T-helper 9 cell (primary cell): Measurements from ENCODE around the gene YTHDF1.
"Not testable (repeated sequence)": the region's sequence is repeated elsewhere in the genome, so short reads cannot be mapped to it uniquely, and the experiment has no call there.

Experiments
- DNase-seq: peaks from one replicate; pipeline ENCODE4 v3.0.0-alpha.2; 2020

YTHDF1 gene

DNA sequence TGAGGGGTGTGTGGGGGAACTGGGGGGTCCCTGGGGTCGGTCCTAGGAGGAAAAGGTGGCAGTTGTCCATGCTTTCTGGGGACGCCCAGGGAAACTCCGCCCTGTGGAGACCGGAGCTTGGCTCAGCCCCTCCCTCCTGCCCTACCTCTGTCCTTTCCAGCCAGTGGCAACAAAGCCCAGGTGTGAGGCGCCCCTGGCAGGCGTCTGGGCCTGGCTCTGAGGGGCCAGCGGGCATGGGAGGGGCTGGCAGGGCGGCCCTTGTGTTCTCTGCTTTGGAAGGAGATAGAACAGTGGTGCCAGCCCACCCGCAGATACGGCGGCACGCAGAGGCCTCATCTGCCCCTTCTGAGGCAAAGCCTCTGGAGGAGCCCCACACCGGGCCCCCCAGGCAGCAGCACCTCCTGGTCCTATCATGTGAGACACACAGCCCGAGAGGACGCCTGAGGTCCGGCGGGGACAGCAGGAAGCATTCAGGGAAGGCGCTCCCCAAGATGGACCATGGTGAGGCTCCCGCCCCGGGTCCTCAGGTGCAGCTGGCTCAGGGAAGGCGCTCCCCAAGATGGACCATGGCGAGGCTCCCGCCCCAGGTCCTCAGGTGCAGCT, 47.9 kb downstream of the YTHDF1 start:
- no peak for DNase-seq

DNA sequence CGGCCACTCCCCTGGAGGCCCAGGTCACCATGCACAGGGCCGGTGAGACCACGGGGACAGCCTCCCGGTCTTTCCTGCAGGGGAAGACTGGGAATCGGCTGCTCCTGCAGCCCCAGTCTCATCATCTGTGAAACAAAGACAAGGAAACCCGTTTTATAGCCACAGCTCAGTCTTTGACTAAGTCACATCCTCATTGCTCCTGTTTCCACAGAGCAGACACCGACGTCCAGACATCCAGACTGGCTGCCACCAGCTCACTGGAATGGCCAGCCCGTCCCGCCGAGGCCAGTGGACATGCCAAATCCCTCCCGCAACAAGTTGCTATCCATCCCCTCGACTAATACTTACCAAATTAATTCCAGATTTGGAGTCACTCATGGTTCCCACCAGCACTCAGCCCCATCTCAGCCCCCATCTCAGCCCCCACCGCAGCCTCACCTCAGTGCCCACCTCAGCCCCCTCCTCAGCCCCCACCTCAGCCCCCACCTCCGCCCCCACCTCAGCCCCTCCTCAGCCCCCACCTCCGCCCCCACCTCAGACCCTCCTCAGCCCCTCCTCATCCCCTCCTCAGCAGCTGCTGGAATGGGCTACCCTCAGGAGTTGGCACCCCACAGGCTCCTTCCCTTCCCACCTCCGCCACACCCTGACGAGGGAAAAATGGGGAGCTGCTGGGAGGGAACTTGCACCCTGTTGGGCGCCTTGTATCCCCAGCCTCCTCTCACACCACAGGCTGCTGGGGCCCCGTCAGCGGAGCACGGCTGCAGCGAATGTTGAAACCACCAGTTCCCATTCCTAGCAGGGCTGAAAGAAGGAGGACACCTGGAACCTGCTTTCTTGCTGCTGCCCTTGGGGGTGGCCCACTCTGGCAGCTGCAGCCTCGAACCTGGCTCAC, 48.7 kb downstream of the YTHDF1 start:
- DNase-seq = no peak

- no peak for DNase-seq
These were observed 49.5 kb downstream of the YTHDF1 start for GRCh38 chr20:63166193-63167020.

DNA sequence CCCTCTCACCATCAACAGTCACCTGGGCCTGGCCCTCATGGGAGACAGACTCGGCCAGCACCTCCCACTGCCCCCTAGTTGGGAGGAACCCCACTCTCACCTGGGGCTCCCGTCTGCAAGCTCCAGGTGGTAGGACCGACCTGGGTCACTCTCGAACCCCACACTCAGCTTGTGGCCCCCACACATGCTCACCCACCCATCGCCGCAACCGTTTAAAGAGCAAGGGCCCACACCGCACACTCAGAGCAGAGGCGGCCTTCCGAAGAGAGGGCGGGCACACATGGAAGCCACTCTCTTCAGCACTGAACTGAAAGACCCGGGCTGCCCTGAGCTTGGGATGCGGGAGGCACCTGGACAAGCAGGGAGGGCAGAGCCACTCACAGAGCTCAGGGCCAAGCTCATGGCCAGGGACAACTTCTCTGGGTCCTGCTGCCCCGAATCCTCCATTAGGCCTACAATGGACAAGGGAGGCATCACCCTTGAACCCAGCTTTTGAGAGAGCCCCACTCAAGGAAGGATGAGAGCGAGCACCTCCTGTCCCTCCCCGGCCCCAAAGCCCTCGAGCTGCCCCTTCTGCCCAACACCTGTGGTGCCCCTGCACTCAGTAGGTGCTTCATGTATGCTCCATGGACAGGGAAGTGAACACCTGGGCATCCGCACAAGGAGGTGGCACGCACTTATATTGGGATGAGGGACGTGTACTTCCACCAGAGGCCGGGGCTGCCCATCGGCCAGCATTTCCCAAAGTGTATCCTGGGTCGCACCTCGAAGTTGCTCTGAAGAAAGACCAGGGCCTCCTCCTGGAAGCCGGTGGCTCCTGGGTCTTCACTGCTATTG, 50.4 kb downstream of the YTHDF1 start:
- no peak for DNase-seq

DNA sequence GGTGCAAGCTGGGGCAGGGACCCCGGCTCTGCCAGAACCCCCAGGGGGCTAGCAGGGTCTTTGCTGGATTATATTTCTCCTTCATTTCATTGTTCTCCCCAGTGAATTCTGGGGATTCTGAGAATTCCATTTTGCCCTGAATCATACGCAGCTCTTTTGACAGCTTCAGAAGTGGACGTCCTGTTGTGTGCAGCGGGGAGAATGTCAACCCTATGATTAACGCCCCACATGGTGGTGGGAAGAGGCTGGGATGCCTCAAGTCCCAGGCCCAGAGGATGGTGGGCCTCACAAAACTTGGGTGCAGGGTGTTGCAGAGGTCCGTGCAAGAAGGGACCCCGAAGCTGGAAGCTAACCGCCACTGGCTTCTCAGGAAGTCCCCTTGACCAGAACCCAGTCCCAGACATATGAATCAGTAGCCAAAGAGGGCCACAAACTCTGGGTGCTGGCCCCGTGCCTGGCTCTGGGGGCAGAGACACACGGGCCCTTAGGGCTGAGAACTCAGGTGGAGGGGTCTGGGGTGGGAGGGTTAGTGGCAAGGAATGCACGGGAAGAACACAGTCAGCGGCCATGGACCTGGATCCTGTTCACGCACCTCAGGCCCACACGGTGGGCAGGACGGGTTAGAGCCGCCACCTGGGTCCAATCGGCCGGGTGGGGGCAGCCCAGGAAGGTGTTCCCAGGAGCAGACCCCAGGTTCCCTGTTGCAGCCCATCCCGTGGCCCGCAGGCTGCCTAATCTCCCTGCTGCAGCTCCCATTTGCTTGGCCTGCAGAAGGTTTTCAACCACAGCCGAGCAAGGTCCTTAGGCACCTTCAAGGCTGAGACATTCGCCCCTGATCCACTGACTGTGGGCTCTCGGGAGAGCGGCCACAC, 51.2 kb downstream of the YTHDF1 start:
- DNase-seq = no peak

GRCh38 chr20:63163596-63164483, 52.1 kb downstream of the YTHDF1 start:
- DNase-seq = no peak

GRCh38 chr20:63163171-63163570, 52.8 kb downstream of the YTHDF1 start:
- no peak for DNase-seq

DNA sequence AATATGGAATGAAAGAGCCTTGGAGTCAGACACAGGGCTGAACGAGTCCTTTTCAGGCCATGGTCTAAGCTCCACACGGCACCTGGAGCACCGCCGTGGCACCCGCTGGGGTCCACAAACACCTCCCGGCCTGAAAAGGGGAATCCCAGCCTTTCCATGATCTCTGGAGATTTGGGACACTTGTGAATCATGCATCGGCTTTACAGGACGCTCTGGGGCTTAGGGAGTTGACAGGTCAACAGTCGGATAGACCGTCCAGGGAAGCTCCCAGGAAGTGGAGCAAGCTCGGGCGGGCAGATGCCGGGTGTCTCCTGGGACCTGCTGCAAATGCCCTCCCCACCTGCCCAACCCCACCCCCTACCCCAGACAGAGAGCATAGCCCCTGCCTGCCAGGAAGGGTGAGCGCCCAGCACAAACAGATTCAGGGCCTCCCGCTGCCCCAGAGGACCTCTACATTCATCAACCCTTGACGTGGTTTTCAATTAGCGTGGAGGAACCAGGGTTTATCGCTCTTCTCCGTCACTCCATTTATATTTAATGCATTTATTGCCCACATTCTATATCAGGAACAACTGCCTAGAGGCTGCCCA, 53.6 kb downstream of the YTHDF1 start:
- no peak for DNase-seq

DNA sequence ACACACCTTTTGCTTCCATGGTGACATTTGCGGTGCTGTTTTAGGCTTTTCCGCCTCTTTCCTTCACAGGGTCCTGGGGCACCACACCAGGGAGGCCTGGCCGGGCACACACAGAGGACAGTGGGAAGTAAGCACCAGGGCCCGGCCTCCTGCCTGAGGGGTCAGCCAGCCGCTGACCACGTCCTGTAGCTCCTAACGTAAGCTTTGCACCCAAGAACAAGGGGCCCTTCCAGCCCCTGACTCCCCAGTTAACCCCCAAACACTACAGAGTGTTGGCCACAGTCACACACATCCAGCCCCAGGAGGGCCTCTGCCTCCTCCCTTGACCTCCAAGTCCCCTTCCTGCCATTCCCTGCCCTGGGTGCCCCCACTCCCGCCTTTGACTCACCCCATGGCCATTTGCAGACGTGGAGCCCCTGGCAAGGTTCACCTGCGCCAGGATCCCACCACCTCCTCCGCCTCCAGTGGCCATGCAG, 54.7 kb downstream of the YTHDF1 start:
- DNase-seq = no peak

DNA sequence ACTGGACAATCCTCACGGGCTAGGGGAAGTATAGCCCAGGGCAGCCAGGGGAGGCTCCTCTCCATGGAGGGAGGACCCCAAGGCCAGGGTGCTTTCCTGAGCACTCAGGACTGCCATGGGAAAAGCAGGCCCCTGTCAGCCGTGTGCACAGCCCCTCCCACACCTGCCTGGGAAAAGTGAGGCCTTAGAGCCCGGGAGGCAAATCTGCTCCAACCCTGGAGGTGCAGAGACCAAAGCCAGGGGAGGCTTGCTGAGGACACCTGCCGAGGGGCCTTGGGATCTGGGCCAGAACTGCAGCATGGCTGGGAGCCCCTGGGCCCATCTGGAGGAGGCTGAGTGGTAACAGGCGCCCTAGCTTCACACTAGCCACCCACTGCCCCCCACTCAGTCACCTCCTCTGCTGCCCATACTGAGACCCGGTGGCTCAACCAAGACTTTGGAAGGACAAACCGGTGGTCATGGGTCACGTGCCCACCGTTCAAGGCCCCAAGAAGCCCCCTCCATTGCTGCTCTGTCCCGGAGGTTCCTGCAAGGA, 55.2 kb downstream of the YTHDF1 start:
- DNase-seq = no peak

GRCh38 chr20:63159826-63160640, 55.9 kb downstream of the YTHDF1 start:
- DNase-seq = no peak

- not testable (repeated sequence) for DNase-seq
These were observed 56.7 kb downstream of the YTHDF1 start for GRCh38 chr20:63159251-63159650.

GRCh38 chr20:63158845-63159244, 57.1 kb downstream of the YTHDF1 start:
- no peak for DNase-seq

GRCh38 chr20:63158352-63158751, 57.6 kb downstream of the YTHDF1 start:
- no peak for DNase-seq

GRCh38 chr20:63157431-63157830, 58.5 kb downstream of the YTHDF1 start:
- not testable (repeated sequence) for DNase-seq

- DNase-seq = no peak
These were observed 59.7 kb downstream of the YTHDF1 start for GRCh38 chr20:63156221-63156671.

- DNase-seq = no peak
These were observed 60.4 kb downstream of the YTHDF1 start for GRCh38 chr20:63155266-63156165.
